IMR-90 (cell line): ENCODE measurements around the gene IGSF3.

ENCODE experiments used
- BHLHE40 ChIP-seq: fragments of 150-350 bp; IDR thresholded peaks from 2 replicates; pipeline ENCODE4 v1.6.1; 2016; ENCODE audit warnings: mild to moderate bottlenecking, low read depth, low read length
- CEBPB ChIP-seq: IDR thresholded peaks from 2 replicates; pipeline ENCODE4 v1.6.1; 2012; ENCODE audit warnings: low read depth, low read length, improper control_type of control experiment
- ELK1 ChIP-seq: fragments of 150-350 bp; IDR thresholded peaks from 2 replicates; pipeline ENCODE4 v1.6.1; 2016; ENCODE audit warnings: low read depth, mild to moderate bottlenecking, low read length, moderate library complexity, borderline replicate concordance
- FOS ChIP-seq: fragments of 150-350 bp; IDR thresholded peaks from 2 replicates; pipeline ENCODE4 v1.6.1; 2016; ENCODE audit warnings: low read depth, low read length
- MAFK ChIP-seq: IDR thresholded peaks from 2 replicates; pipeline ENCODE4 v1.6.1; 2012; ENCODE audit warnings: low read depth, low read length, improper control_type of control experiment
- MXI1 ChIP-seq: IDR thresholded peaks from 2 replicates; pipeline ENCODE4 v1.6.1; 2012; ENCODE audit warnings: low read depth, mild to moderate bottlenecking, low read length, moderate library complexity, borderline replicate concordance
- NFE2L2 ChIP-seq: fragments of 150-350 bp; IDR thresholded peaks from 2 replicates; pipeline ENCODE4 v1.6.1; 2016; ENCODE audit warnings: low read depth, mild to moderate bottlenecking, low read length
- POLR2A ChIP-seq: IDR thresholded peaks from 2 replicates; pipeline ENCODE4 v1.6.1; 2012; ENCODE audit warnings: mild to moderate bottlenecking, low read depth, low read length
- RAD21 ChIP-seq: IDR thresholded peaks from 2 replicates; pipeline ENCODE4 v1.6.1; 2012; ENCODE audit warnings: low read length, improper control_type of control experiment
- RCOR1 ChIP-seq: IDR thresholded peaks from 2 replicates; pipeline ENCODE4 v1.6.1; 2012; ENCODE audit warnings: mild to moderate bottlenecking, low read length, improper control_type of control experiment; ENCODE audit not compliant: insufficient replicate concordance
- USF2 ChIP-seq: fragments of 150-350 bp; IDR thresholded peaks from 2 replicates; pipeline ENCODE4 v1.6.1; 2017; ENCODE audit warnings: mild to moderate bottlenecking, antibody characterized with exemption, low read length, low read depth
- TF ChIP-seq, protein P1 (sequence below): conservative IDR thresholded peaks from 2 replicates; pipeline ENCODE4 v1.5.1; 2012; ENCODE audit warnings: mild to moderate bottlenecking, low read depth, low read length, improper control_type of control experiment

DNA sequence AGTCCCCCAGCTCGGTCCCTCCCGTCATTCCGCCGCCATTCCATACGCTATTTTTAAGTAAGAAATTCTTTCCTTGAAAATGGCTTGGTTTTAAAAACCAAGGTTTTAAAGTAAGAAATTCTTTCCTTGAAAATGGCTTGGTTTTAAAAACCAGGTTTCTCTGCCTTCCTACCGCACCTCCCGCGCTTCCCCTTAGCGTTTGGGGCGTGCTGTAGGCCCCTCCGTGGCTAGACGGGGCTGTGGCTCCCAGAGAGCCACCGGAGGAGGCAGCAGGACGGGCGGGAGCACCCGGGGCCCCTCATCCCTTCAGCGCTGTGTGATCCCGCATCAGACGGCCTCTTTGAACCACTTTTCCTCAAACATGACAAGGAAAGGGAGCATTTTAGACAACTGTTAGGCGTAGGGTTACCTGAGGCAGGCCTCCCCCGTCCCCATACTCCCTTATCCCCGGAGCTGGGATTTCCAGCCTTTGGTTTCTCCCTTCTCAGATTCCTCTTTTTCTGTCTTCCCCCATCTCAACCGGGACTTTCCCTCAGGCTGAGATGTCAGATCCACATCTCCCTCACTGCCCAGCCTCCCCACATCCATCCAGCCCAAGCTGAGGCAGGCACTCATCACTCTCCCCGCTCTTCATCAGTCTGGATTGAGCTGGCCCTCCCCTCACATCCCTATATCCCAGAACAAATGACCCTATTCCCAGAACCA, 96.2 kb downstream of the IGSF3 start:
- TF ChIP-seq, protein P1, sequence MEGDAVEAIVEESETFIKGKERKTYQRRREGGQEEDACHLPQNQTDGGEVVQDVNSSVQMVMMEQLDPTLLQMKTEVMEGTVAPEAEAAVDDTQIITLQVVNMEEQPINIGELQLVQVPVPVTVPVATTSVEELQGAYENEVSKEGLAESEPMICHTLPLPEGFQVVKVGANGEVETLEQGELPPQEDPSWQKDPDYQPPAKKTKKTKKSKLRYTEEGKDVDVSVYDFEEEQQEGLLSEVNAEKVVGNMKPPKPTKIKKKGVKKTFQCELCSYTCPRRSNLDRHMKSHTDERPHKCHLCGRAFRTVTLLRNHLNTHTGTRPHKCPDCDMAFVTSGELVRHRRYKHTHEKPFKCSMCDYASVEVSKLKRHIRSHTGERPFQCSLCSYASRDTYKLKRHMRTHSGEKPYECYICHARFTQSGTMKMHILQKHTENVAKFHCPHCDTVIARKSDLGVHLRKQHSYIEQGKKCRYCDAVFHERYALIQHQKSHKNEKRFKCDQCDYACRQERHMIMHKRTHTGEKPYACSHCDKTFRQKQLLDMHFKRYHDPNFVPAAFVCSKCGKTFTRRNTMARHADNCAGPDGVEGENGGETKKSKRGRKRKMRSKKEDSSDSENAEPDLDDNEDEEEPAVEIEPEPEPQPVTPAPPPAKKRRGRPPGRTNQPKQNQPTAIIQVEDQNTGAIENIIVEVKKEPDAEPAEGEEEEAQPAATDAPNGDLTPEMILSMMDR: no peak
- no peak for TF ChIP-seq RCOR1
- TF ChIP-seq USF2: no peak
- TF ChIP-seq POLR2A: no peak
- TF ChIP-seq RAD21: no peak
- TF ChIP-seq ELK1: no peak
- no peak for TF ChIP-seq CEBPB
- TF ChIP-seq MXI1: no peak
- TF ChIP-seq BHLHE40: no peak
- TF ChIP-seq MAFK: no peak
- no peak for TF ChIP-seq NFE2L2
- TF ChIP-seq FOS: no peak
